HG02623 (cell line): ENCODE measurements around the gene PRC1.
"Not testable (repeated sequence)": the region's sequence is repeated elsewhere in the genome, so short reads cannot be mapped to it uniquely, and the experiment has no call there.

Experiments
- ATAC-seq: cut with Tn5 transposase; IDR thresholded peaks from one replicate; pipeline ENCODE4 v1.9.1; 2021; ENCODE audit warnings: moderate library complexity; ENCODE audit not compliant: unreplicated experiment

Gene PRC1, protein sequence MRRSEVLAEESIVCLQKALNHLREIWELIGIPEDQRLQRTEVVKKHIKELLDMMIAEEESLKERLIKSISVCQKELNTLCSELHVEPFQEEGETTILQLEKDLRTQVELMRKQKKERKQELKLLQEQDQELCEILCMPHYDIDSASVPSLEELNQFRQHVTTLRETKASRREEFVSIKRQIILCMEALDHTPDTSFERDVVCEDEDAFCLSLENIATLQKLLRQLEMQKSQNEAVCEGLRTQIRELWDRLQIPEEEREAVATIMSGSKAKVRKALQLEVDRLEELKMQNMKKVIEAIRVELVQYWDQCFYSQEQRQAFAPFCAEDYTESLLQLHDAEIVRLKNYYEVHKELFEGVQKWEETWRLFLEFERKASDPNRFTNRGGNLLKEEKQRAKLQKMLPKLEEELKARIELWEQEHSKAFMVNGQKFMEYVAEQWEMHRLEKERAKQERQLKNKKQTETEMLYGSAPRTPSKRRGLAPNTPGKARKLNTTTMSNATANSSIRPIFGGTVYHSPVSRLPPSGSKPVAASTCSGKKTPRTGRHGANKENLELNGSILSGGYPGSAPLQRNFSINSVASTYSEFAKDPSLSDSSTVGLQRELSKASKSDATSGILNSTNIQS

DNA sequence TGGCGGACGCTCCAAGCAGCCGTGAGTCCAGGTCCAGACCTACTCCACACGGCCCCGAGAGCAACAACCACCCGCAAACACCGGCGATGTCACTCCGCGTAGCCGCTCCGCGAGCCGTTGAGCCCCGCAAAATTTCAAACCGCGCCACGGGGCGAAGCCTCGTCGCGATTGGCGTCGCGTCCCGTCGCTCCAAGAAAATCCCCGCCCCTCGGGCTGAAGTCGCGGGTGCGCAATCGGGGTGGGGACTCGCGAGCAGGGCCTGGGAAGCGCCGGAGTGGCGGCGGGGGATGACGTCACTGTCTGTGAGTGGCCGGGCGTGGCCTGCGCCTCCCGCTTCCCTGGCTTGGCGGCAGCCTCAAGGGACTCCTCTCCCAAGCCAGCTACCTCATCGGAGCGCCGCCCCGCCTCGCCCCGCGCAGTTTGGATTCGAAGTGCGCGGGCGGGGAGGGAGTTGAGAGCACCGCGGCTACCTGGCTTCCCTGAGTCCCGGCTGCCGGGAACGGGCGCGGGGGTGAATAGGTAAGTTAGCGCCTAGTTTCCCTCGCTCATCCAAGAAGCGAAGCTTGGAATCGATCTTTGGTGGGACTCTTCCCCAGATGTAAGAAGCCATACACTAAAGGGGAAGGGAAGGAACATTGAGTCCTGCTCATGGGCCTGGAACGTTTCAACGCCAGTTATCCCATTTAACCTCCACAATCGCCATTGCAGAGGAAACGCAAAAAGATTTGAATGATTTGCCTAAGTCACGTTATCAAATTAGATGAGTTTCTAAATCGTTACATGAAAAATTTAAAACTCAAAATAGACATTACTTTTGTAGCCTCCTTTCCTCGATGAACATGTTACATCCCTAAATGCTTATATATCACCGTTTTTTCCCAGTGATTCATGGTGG is at the start of gene PRC1:
PRC1 (minus strand) TSS at position 119 of the 895 bp plus-strand sequence; CDS start at position 1, 118 bp downstream.
- peak; percentile 93 for ATAC-seq

- no peak for ATAC-seq
These were observed 49.0 kb upstream of the PRC1 start for GRCh38 chr15:91043202-91043874.

DNA sequence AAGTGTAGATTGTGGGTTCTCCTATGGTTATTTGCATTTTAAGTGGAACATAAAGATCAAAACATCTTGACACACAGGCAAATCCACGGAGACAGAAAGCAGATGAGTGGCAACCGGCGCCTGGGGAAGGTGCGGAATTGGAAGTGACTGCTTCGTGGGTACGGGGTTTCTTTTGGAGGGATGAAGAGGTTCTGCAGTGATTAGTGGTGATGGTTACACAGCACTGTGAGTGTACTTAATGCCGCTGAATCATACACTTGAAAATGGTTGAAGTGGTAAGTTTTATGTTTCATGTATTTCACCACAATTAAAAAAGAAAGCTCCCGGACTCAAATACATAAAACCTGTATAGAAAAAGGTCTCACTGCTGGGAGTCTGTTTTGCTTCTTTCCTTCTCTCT is 46.5 kb upstream of the PRC1 start:
- no peak for ATAC-seq

DNA sequence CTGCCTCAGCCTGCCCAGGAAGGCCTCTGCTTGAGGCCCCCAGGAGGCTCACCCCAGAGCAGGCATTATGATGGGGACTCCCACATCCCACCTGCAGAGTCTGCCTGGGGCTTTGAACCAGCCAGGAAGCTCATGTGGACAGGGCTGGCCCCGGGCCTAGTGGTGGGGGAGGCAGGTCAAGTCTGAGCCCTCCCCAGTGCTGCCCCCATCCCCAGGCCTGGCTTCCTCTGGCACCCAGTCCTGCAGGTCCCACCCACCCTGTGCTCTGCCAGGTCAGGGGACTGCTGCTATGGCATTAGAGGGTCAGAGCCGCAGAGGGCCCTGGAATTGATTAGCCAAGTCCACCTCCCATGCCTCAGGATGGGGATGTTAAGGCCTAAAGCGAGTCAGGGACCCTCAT is 45.7 kb upstream of the PRC1 start:
- no peak for ATAC-seq

GRCh38 chr15:91032919-91033803 is 38.8 kb upstream of the PRC1 start:
- ATAC-seq: no peak

GRCh38 chr15:91031796-91032195 is 37.5 kb upstream of the PRC1 start:
- no peak for ATAC-seq

DNA sequence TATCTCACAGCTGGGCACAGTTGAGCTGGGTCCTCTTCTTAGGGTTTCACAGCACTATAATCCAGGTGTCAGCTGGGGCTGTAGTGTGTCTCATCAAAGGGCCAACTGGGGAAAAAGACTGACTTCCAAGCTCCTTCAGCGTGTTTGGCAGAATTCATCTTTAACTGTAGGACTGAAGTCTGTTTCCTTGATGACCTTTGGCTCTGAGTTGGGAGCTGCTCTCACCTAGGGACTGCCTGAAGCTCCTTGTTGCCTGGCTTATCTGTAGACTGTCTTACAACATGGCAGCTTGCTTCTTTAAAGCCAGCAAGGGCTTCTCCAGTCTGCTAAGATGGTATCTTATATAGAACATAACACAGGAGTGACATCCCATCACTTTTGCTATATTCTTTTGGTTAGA is 33.3 kb upstream of the PRC1 start:
- no peak for ATAC-seq

DNA sequence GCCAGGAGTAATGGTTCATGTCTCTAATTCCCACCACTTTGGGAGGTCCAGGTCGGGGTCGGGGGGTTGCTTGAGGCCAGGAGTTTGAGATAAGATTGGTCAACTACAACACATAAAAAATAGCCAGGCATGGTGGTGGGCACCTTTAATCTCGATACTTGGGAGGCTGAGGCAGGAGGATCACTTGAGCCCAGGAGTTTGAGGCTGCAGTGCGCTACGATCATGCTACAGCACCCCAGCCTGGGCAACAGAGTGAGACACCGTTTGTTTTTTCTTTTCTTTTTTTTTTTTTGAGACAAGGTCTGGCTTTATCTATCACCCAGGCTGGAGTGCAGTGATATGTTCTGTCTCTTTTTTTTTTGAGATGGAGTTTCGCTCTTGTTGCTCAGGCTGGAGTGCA is 29.4 kb upstream of the PRC1 start:
- no peak for ATAC-seq

DNA sequence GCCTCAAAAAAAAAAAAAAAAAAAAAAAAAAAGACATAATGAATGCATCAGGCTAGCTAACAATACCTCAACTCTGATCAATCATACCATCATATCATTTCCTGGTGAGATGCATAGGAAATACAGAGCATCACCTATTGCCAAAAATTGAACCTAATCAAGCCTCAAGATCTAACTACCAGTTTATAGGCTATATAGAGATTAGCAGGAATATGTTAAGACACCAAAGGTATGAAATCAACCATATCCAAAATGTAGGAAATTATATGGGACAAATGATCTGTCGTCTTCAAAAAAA is 28.4 kb upstream of the PRC1 start:
- no peak for ATAC-seq

GRCh38 chr15:91022075-91022831 is 27.9 kb upstream of the PRC1 start, which contains the start of gene VPS33B:
VPS33B (minus strand) TSS chr15:91022594; CDS start chr15:91022249, 345 bp downstream.
- peak; percentile 68 for ATAC-seq

DNA sequence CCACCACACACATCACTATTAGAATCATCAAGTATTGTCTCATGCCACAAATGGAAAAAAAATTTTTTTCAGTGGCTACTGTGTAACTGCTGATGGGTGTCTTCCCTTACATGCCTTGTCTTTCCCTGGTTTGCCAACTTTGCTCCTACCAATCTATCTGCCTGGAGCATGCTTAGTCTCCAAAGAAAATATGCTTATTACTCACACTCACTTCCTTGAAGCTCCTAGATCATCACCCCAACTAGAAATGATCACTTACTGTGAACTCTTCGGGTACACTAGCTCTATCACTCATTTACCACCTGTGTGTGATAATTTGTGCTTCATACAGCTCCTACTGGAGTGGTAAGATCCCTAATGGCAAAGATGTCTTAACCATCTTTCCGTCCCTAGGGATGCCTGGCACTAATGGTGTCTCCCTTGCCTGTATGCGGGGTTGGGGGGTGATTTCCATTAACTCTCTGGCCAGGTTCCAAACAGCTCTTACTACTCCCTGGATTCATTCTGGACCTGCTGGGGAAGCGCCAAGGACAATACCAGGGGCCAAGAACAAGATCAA is 27.3 kb upstream of the PRC1 start:
- ATAC-seq: no peak

DNA sequence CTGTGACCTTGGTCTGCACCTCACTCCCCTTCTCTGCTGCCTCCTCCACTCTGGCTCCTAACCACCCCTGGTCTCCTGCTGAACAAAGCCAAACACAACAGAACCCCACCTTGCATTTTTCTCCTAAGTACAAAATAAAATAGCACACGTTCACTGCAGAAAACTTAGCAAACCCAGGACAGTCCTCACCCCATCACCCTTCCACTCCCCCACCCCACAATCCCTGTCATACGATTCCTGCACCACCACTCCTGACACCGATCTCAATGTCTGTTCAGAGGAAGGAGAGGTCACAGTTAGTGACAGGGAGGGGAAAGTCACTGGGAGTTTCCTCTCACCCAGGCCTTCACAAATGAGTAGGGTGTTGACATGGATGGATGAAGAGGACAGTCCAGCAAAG is 23.8 kb upstream of the PRC1 start:
- ATAC-seq: no peak

DNA sequence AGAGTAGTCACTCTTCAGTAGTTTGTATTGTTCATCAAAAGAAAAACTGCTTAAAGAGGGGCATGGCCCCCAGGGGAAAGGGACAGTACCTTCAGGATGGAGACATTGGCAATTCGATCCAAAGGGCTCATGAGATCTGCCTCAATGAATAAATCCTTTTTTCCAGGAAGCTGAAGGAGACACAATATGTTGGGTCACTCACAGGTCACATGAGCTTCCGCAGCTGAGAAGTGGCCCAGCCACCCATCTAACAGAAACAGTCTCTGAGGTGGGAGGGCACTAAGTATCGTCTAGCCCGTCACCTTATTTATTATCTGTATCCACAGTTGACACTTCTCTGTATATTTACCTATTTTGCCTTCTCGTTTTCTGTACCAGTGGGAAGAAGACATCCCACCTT is 23.4 kb upstream of the PRC1 start:
- ATAC-seq: no peak

DNA sequence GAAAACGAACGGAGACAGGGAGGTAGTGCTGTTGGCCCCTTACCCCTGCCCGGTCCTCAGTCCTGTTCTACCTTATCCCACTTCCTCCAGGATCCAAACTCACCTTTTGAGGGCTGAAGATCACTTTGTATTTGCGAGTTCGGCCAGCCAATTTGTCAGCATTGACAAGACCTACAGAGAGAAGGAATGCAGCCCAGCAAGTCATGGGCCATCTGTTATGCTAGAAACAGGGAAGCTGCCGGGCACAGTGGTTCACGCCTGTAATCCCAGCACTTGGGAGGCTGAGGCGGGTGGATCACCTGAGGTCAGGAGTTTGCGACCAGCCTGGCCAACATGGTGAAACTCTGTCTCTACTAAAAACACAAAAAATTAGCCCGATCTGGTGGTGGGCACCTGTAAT is 19.4 kb upstream of the PRC1 start:
- ATAC-seq: not testable (repeated sequence)

GRCh38 chr15:91007266-91007665 is 12.9 kb upstream of the PRC1 start:
- no peak for ATAC-seq

- ATAC-seq: no peak
These were observed 6.9 kb upstream of the PRC1 start for GRCh38 chr15:91001209-91001608.

DNA sequence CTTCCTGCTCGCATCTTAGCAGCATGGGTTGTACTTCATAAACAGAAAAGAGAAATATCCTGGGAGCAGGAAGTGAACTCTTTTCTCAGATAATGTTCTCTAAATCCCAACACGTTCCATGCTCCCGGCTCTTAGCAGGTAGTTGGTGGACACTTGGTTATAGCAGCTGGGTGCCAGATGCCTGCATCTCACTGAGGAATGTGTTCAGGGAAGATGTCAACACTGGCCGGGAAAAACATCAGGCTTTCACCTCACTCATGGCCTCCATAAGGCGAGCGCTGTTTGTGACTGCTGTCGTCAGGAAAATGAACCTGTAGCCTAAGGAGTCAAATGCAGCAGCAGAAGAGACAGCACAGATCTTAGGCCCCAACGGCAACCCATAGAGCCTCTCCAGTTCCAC is 4.4 kb upstream of the PRC1 start:
- ATAC-seq: no peak

DNA sequence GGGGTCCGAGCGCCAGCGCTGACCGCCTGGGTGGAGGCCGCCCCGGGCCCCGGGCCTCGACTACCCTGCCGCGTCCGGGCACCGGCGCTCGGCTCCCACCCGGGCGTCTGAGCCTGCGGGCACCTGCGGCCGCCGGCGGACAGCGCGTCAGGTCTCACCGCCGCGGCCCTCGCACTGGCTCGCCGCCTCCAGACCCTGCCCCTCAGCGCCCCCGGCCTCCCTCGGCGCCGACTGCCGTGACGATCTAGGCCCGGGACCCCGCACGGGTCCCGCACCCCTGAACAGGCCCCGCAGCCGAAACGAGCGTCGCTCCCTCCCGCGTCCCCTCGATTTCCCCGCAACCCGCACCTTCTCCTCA is 297 bp downstream of the PRC1 start:
- peak; percentile 8 for ATAC-seq

DNA sequence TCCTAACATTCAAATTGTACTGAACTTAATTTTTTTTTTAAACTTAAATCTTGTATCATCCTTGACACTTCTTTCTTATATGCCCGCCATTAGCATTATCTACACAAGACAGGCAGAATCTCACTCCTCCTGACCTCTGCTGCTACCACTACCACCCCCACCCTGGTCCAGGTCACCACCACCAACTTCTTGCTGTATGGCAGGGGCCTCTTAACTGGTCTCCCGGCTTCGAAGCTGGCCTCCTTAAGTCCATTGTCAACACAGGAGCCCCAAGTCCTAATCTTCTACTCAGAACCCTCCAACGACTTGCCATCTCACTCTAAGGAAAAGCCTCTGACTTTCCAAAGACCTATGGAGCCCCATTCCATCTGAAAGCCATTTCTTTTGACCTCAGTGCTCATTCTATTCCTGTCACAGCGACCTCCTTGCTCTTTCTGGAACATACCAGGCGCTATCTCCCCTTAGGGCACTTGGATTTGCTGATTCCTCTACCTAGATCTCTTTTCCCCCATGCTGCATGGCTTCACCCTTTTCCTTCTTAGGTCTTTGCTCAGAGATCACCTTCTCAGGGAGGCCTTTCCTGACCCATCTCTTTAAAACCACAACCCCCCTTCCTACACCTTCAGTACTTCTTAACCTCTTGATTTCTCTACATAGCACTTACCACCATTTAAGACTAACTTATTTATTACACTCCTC is 2.6 kb downstream of the PRC1 start:
- no peak for ATAC-seq
